Activated CD8-positive, alpha-beta T cell treated with anti-CD3 and anti-CD28 coated beads, Interleukin-2, amount 10 ng/mL, durations not matched to agents 7 days and 5 days (primary cell): ENCODE data around the gene MMP26. TPM values are rescaled to one million over a fixed set of nuclear protein-coding genes. Genes with fewer than 3 reads are reported as not detected.

Experiments used
- ATAC-seq: fragments of 150-1000 bp; cut with Tn5 transposase; one replicate; pipeline ENCODE4 v1.10.0; 2021; ENCODE audit warnings: moderate library complexity
- CTCF ChIA-PET: fragments of 350-600 bp; sonication (Branson Sonifier 250); formaldehyde crosslinking; loops from one replicate; lab custom pipeline; 2021; ENCODE audit warnings: antibody characterized with exemption; lab: Charles Lee
- POLR2A ChIA-PET: fragments of 350-600 bp; sonication (Branson Sonifier 250); formaldehyde crosslinking; loops from one replicate; lab custom pipeline; 2021; ENCODE audit warnings: antibody characterized with exemption; lab: Charles Lee
- DNase-seq: peaks from one replicate; pipeline ENCODE4 v3.0.0-alpha.2; 2020
- H3K27ac Mint-ChIP-seq: one replicate; pipeline ENCODE4 v1.8.0; 2021; ENCODE audit warnings: mild to moderate bottlenecking, mixed read lengths
- H3K27me3 Mint-ChIP-seq: one replicate; pipeline ENCODE4 v1.8.0; 2021; ENCODE audit warnings: low read depth, mixed read lengths
- H3K36me3 Mint-ChIP-seq: one replicate; pipeline ENCODE4 v1.8.0; 2021; ENCODE audit warnings: low read depth, mixed read lengths
- H3K4me1 Mint-ChIP-seq: one replicate; pipeline ENCODE4 v1.8.0; 2021; ENCODE audit warnings: low read depth, mixed read lengths
- H3K4me3 Mint-ChIP-seq: one replicate; pipeline ENCODE4 v1.8.0; 2021; ENCODE audit warnings: mild to moderate bottlenecking, mixed read lengths
- H3K9me3 Mint-ChIP-seq: one replicate; pipeline ENCODE4 v1.8.0; 2022; ENCODE audit warnings: mixed read lengths; ENCODE audit not compliant: insufficient read depth
- total RNA-seq, 2 experiments: library from RNA; stranded (reverse); gene quantifications; one replicate each; pipeline ENCODE4 v1.2.3, GENCODE V29; 2021

MMP26 gene
- total RNA-seq, result not detected

DNA sequence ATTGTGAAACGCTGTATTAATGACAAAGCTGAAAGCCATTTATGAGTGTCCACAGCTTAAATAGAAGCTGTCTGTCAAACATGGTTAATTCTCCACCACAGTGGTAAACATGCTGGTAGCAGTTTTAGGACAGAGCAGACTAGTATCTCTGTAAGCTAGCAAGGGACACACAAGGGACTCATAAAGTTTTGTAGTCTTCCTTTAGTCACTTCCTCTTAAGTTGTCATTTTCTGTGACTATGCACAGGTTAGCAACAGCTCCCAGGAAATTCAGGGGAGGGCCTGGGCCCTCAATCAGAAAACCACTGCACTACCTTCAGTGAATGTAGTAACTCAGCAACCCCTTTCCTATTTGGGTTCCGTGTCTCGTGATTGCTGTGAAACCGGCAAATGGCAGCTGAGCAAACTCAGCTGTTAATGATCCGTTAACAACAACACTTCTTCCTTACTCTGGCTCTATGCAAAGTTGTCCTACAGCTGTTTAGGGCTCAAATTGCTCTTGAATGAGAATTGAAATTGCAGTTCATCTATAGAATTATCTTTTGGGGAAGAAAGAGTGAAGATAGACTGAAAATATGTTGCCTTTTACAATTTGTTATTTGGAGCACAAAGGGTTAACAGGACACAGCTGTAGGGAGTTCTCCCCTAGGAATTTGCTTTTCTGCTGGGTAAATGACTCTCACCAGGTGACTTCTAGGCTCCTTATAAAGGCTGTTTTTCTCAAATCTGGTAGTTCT is at the start of gene MMP26:
Gene MMP26, plus strand, starts transcription at position 731 of the 736 bp plus-strand sequence.
- DNase-seq (no peak), ATAC-seq (no peak)
- ChIA-PET CTCF (no interaction called here), POLR2A (no interaction called here)
- H3K4me1 Mint-ChIP-seq, result no peaks in the 10 kb centered on the region
- H3K27ac Mint-ChIP-seq, result no peak within 1 kb of the TSS
- H3K27me3 Mint-ChIP-seq, result peaks cover 3% of the 10 kb centered on the region
- H3K36me3 Mint-ChIP-seq, result no peaks in the 10 kb centered on the region
- no peaks in the 10 kb centered on the region for H3K9me3 Mint-ChIP-seq
- H3K4me3 Mint-ChIP-seq, result no peak within 1 kb of the TSS

DNA sequence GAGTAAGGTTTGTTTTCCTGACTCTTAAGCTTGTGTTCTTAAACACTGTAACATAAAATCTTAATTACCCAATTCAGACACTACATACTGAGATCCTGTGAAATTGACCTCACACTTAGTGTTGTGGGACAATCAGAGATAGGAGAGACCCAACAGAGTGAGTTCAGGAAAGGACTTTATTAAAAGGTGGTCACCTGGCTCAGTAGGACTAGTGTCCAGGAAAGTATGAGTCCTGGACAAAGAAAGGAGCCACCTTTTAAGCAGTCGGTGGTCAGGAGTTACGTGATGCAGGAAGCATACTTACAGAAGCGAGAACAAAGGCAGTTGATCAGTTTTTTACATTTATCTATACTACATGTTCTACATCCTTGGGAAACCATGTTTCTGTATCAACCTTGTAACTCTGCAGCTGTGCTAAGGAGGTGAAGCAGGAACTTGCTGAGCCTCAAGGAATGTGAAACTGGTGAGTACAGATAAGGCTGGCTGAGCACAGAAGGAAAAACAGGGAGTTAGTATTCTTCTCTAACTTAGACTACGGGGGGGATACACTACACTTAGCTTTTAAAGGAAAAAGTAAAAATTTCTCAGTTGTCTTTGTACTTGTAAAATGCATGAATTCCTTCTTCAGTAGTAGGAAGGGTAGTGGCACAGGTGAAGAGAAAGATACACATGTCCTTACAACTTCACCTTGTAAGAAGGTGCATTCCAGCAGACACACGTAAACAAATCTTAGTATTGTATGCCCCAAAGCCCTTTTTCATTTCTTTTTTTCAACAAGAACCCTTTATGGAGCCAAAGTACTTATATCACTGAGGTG is 45.7 kb upstream of the MMP26 start:
- no peaks in the 10 kb centered on the region for H3K36me3 Mint-ChIP-seq
- H3K27ac Mint-ChIP-seq, result no peak overlapping the region
- no peaks in the 10 kb centered on the region for H3K4me1 Mint-ChIP-seq
- CTCF ChIA-PET, result interaction anchor here (1.6 kb wide), 1 partner anchor 22 kb away, joined by 7 read pairs; the partner anchor contains the start of gene OR51D1
- no peak overlapping the region for H3K4me3 Mint-ChIP-seq
- ATAC-seq (no peak), DNase-seq (no peak)
- POLR2A ChIA-PET, result no interaction called here
- no peaks in the 10 kb centered on the region for H3K9me3 Mint-ChIP-seq
- H3K27me3 Mint-ChIP-seq, result no peaks in the 10 kb centered on the region

DNA sequence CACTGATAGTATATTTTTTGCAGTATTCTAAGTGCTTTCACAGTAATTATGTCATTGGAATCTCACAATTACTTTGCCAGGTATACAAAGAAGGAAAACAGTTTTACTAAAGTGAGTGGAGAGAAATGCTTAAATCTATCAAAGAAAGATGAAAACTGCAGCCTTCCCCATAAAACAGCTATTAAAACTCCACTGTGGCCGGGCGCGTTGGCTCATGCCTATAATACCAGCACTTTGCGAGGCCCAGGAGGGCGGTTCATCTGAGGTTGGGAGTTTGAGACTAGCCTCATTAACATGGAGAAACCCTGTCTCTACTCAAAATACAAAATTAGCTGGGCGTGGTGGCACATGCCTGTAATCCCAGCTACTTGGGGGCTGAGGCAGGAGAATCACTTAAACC is 41.7 kb upstream of the MMP26 start:
- ChIA-PET POLR2A (no interaction called here), CTCF (no interaction called here)
- H3K4me3 Mint-ChIP-seq, result no peak overlapping the region
- no peak for ATAC-seq
- no peaks in the 10 kb centered on the region for H3K36me3 Mint-ChIP-seq
- DNase-seq, result no peak
- no peaks in the 10 kb centered on the region for H3K9me3 Mint-ChIP-seq
- H3K27me3 Mint-ChIP-seq, result no peaks in the 10 kb centered on the region
- no peak overlapping the region for H3K27ac Mint-ChIP-seq
- no peaks in the 10 kb centered on the region for H3K4me1 Mint-ChIP-seq

DNA sequence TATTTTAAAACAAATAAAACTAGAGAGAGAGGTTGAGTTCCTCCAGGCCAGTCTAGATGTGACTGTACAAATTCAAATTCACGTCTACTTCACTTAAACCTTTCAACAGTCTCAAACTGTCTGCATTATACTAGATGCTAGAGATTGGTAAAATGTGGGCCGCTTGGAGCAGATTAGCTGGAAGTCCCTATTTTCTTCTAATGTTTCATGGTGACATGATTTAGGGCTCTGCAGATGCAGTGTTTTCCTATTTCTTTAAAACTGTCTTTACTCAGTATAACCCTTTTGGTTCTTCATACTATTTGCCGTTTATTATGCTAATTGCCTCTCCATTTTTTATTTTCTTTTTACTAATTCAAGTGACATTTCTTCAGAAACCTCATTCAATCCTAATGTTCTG is 40.4 kb upstream of the MMP26 start:
- Mint-ChIP-seq H3K4me3 (no peak overlapping the region), H3K36me3 (no peaks in the 10 kb centered on the region), H3K27me3 (no peaks in the 10 kb centered on the region), H3K9me3 (no peaks in the 10 kb centered on the region), H3K27ac (no peak overlapping the region), H3K4me1 (no peaks in the 10 kb centered on the region)
- DNase-seq (no peak), ATAC-seq (no peak)
- CTCF ChIA-PET, result interaction anchor here (0.9 kb wide), 1 partner anchor 27 kb away, joined by 3 read pairs; the partner anchor contains the start of gene OR51D1
- POLR2A ChIA-PET, result no interaction called here

DNA sequence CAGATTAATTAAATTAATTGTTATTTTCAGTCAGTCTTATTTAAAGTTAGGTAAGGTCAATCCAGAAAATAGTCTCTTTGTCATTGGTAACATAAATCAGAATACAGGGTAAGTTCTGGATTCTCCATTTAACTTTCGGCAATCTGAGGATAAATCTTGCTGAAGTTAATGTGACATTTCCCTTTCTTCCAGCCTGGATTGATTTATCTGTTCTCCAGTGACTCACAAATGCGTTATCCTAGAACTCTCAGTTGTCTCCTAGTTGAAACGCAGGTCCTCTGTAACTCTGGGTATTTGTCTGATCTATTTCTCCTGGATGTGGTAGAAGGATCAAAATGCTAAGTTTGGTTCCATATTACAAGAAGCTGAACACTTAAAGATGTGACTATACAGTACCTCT is 39.8 kb upstream of the MMP26 start:
- ChIA-PET CTCF (no interaction called here), POLR2A (no interaction called here)
- no peak overlapping the region for H3K4me3 Mint-ChIP-seq
- H3K27ac Mint-ChIP-seq, result no peak overlapping the region
- ATAC-seq (no peak), DNase-seq (no peak)
- no peaks in the 10 kb centered on the region for H3K4me1 Mint-ChIP-seq
- peaks cover 2% of the 10 kb centered on the region for H3K27me3 Mint-ChIP-seq
- H3K36me3 Mint-ChIP-seq, result no peaks in the 10 kb centered on the region
- H3K9me3 Mint-ChIP-seq, result no peaks in the 10 kb centered on the region

DNA sequence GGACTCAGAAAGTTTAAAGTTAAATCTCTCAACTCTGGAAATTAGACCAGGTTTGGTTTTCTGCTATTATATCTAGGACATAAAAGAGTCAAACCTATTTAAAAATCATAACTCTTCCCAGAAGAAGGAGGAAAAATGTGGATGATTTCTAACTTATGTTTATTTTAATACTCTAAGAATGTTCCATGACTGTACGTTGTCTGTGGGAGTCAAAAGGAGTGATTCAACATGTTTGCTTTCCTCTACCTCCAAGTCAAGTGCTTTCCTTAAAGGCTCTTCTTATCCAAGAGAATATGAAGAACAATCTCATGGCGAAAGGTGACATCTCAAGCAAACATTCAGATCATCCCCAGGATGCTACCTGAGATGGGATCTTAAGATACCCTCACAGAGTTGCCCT is 39.2 kb upstream of the MMP26 start:
- POLR2A ChIA-PET, result no interaction called here
- no peak for ATAC-seq

DNA sequence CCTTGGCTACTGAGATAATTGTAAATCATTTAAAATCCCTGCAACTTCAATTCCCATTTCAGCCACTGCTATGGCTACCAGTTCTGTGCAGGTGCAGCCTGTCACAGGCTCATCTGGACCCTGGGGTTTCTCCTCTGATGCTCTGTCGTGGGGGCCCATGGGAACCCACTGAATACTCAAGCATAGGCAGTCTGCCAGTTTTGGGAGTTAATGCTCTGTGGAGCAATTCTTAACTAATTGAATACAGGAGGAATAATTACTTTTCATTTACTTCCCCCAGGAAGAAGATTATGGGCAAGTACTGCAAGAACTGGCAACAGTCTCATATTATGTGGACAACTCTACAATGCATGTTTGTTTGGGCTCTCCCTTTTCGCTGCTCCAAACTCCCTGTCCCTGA is 32.8 kb upstream of the MMP26 start:
- ATAC-seq, result no peak
- H3K9me3 Mint-ChIP-seq, result no peaks in the 10 kb centered on the region
- H3K27ac Mint-ChIP-seq, result no peak overlapping the region
- no peak overlapping the region for H3K4me3 Mint-ChIP-seq
- no peaks in the 10 kb centered on the region for H3K4me1 Mint-ChIP-seq
- POLR2A ChIA-PET, result no interaction called here
- H3K27me3 Mint-ChIP-seq, result peaks cover 2% of the 10 kb centered on the region
- CTCF ChIA-PET, result interaction anchor here (1.5 kb wide), 1 partner anchor 35 kb away, joined by 3 read pairs; no protein-coding TSS in a partner anchor
- no peak for DNase-seq
- H3K36me3 Mint-ChIP-seq, result no peaks in the 10 kb centered on the region

More for the DNA sequence above, 39.2 kb upstream of the MMP26 start:
- Mint-ChIP-seq H3K9me3 (no peaks in the 10 kb centered on the region), H3K4me3 (no peak overlapping the region), H3K36me3 (no peaks in the 10 kb centered on the region), H3K27ac (no peak overlapping the region), H3K27me3 (peaks cover 2% of the 10 kb centered on the region), H3K4me1 (no peaks in the 10 kb centered on the region)
- CTCF ChIA-PET, result no interaction called here
- no peak for DNase-seq

DNA sequence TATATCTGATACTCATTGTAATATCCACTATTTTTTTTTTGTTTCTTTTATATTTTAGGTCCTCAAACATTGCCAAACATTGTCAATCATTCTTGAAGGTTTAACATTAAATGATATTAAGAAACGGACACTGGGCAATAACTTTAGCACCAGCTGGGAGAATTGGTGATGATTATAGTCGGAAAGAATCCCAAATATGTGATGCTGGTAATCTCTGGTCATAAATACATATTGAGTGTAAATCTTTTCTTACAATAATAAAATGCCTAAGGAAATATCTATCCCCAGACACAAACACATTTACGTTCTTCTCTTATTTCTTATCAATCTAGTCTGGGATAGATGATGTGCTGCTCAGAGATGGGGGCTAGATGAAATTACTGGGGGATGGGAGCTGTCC is 32.1 kb upstream of the MMP26 start:
- Mint-ChIP-seq H3K4me1 (no peaks in the 10 kb centered on the region), H3K27me3 (peaks cover 2% of the 10 kb centered on the region), H3K36me3 (no peaks in the 10 kb centered on the region), H3K27ac (no peak overlapping the region), H3K9me3 (no peaks in the 10 kb centered on the region), H3K4me3 (no peak overlapping the region)
- DNase-seq, result no peak
- ChIA-PET CTCF (interaction anchor here (0.6 to 1.5 kb wide), 2 partner anchors 36 to 45 kb away, joined by 3 read pairs; no protein-coding TSS in a partner anchor), POLR2A (no interaction called here)
- no peak for ATAC-seq

DNA sequence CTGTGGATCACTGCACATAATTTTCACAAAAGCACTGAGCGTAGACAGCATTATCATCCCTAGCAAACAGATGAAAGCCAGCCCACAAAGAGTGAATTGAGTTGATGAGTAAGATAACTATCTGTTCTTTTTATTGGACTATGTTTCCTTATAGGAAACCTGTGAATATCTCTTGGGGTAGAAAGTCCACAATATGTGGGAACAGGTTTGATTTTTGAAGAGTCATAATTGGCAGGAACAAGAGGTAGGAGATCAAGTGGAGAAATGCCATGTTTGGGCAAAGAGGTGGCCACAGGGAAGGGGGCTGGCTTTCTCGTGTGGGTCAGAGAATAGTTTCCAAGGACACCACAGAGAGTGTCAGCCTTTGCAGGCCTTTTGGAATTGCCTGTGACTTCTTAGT is 30.8 kb upstream of the MMP26 start:
- POLR2A ChIA-PET, result no interaction called here
- no peak overlapping the region for H3K4me3 Mint-ChIP-seq
- no peak overlapping the region for H3K27ac Mint-ChIP-seq
- ATAC-seq (no peak), DNase-seq (no peak)
- CTCF ChIA-PET, result no interaction called here
- no peaks in the 10 kb centered on the region for H3K4me1 Mint-ChIP-seq
- no peaks in the 10 kb centered on the region for H3K36me3 Mint-ChIP-seq
- H3K9me3 Mint-ChIP-seq, result no peaks in the 10 kb centered on the region
- peaks cover 2% of the 10 kb centered on the region for H3K27me3 Mint-ChIP-seq

DNA sequence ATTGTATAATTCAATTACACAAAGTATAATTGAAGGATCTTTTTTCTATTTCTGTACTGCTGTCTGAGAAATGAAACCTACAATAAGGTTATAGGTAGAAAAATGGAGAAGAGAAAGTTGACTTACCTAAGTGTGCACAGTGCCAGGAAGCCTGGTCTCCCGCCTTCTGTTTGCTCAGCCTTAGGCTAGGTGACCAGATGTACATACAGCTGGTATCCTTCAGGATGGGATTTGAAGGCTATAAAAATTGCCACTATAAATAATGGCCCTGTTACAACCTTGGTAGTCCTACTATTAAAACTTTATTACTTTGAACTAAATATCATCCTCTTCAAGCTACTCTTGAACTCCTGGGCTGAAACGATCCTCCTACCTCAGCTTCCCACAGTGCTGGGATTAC is 26.6 kb upstream of the MMP26 start:
- Mint-ChIP-seq H3K27ac (no peak overlapping the region), H3K27me3 (no peaks in the 10 kb centered on the region), H3K9me3 (no peaks in the 10 kb centered on the region), H3K36me3 (no peaks in the 10 kb centered on the region), H3K4me3 (no peak overlapping the region), H3K4me1 (no peaks in the 10 kb centered on the region)
- ATAC-seq (no peak), DNase-seq (no peak)
- ChIA-PET CTCF (no interaction called here), POLR2A (no interaction called here)

DNA sequence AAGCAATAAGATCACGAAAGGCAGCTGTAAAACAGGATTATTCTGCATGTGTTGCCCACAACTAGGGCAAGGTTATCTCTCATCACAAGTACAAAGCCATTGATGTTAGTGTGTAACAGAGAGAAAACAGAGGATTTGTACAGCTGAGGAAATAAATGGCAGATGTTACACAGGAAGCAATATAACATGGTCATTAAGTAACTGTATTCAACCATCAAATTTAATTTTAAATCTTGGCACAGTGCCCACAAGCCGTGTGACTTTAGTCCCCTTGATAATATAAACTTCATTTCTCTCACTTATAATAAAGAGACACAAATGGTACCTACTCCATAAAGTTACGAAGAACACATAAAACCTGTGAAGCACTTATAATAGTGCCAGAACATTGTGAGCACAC is 24.2 kb upstream of the MMP26 start:
- ChIA-PET CTCF (no interaction called here), POLR2A (no interaction called here)
- no peaks in the 10 kb centered on the region for H3K9me3 Mint-ChIP-seq
- H3K27ac Mint-ChIP-seq, result no peak overlapping the region
- no peak overlapping the region for H3K4me3 Mint-ChIP-seq
- DNase-seq (no peak), ATAC-seq (no peak)
- no peaks in the 10 kb centered on the region for H3K27me3 Mint-ChIP-seq
- H3K4me1 Mint-ChIP-seq, result no peaks in the 10 kb centered on the region
- H3K36me3 Mint-ChIP-seq, result no peaks in the 10 kb centered on the region
